Vagina (tissue), 2 donors: ENCODE data around the gene COG1.

ENCODE experiments used
- CTCF ChIP-seq, 3 experiments: fragments of 450-650 bp in 2 of 3; fragments of 200-600 bp in 1 of 3; sonication (generic) in 1 of 3; IDR thresholded peaks; one replicate each; pipeline ENCODE4 v1.5.1; 2017 to 2019; ENCODE audit warnings: antibody characterized with exemption in 3 of 3, mild to moderate bottlenecking in 2 of 3, moderate library complexity in 2 of 3
- POLR2A ChIP-seq, 2 donors: fragments of 450-650 bp; IDR thresholded peaks; one replicate each; pipeline ENCODE4 v1.6.1; 2017; ENCODE audit warnings: antibody characterized with exemption in 2 of 2, mild to moderate bottlenecking in 2 of 2, moderate library complexity in 2 of 2
- POLR2AphosphoS5 ChIP-seq, 2 donors: sonication (generic); formaldehyde crosslinking; IDR thresholded peaks; one replicate each; pipeline ENCODE4 v1.9.0; 2017; ENCODE audit warnings: antibody characterized with exemption in 2 of 2, mild to moderate bottlenecking in 2 of 2, low read depth in 1 of 2; ENCODE audit not compliant: insufficient read depth in 1 of 2

- no peak for TF ChIP-seq POLR2AphosphoS5 (IDR thresholded peaks at IDR 0.05; ENCODE audit: insufficient read depth in 1 of 2, low read depth in 1 of 2)
- TF ChIP-seq CTCF (IDR thresholded peaks at IDR 0.05), result no peak
- no peak for TF ChIP-seq POLR2A (IDR thresholded peaks at IDR 0.05)
Observed at GRCh38 chr17:73203135-73203787, 10.4 kb downstream of the COG1 start.
